GM12891 (cell line): ENCODE results near the gene ITGA1.

Experiments
- DNase-seq: peaks from one replicate; pipeline ENCODE4 v3.0.0; 2011; ENCODE audit warnings: low spot score; ENCODE audit not compliant: insufficient read length
- FAIRE-seq: peaks from 2 replicates; lab custom pipeline; 2011; peaks lifted over from hg19 to GRCh38; lab: Jason Lieb, UNC
- PAX5 ChIP-seq: IDR thresholded peaks from 2 replicates; pipeline ENCODE4 v1.6.1; 2011; ENCODE audit warnings: low read length, moderate library complexity, mild to moderate bottlenecking; ENCODE audit not compliant: insufficient read depth, severe bottlenecking
- POLR2A ChIP-seq: IDR thresholded peaks from 2 replicates; pipeline ENCODE4 v1.6.1; 2011; ENCODE audit warnings: low read depth, low read length, control low read depth
- POLR2AphosphoS5 ChIP-seq: IDR thresholded peaks from 2 replicates; pipeline ENCODE4 v1.6.1; 2011; ENCODE audit warnings: low read depth, low read length, control low read depth
- POU2F2 ChIP-seq: IDR thresholded peaks from 2 replicates; pipeline ENCODE4 v1.6.1; 2011; ENCODE audit warnings: low read depth, mild to moderate bottlenecking, control low read depth, low read length, moderate library complexity
- SPI1 ChIP-seq: IDR thresholded peaks from 2 replicates; pipeline ENCODE4 v1.6.1; 2011; ENCODE audit warnings: low read depth, low read length, control low read depth
- TAF1 ChIP-seq: IDR thresholded peaks from 2 replicates; pipeline ENCODE4 v1.6.1; 2011; ENCODE audit warnings: low read depth, low read length, control low read depth

Gene ITGA1

GRCh38 chr5:52772668-52773067 lies 15.0 kb upstream of the ITGA1 start:
- no peak for TF ChIP-seq PAX5
- no peak for TF ChIP-seq POLR2AphosphoS5
- DNase-seq, result no peak
- FAIRE-seq, result no peak

GRCh38 chr5:52773342-52773741 lies 14.4 kb upstream of the ITGA1 start:
- DNase-seq, result no peak
- TF ChIP-seq PAX5 (no peak), SPI1 (no peak), POLR2A (no peak), POLR2AphosphoS5 (no peak), POU2F2 (no peak), TAF1 (no peak)
- no peak for FAIRE-seq

GRCh38 chr5:52774005-52774410 lies 13.7 kb upstream of the ITGA1 start:
- FAIRE-seq (no peak), DNase-seq (no peak)
- TF ChIP-seq TAF1 (no peak), POLR2A (no peak), POU2F2 (no peak), PAX5 (no peak), POLR2AphosphoS5 (no peak), SPI1 (no peak)

GRCh38 chr5:52776116-52776515 lies 11.6 kb upstream of the ITGA1 start:
- FAIRE-seq (no peak), DNase-seq (no peak)
- TF ChIP-seq PAX5, result no peak
- no peak for TF ChIP-seq TAF1
- TF ChIP-seq POLR2A, result no peak
- no peak for TF ChIP-seq POLR2AphosphoS5
- no peak for TF ChIP-seq POU2F2
- no peak for TF ChIP-seq SPI1

GRCh38 chr5:52777186-52777585 lies 10.5 kb upstream of the ITGA1 start:
- FAIRE-seq (no peak), DNase-seq (no peak)
- TF ChIP-seq POLR2AphosphoS5 (no peak), POLR2A (no peak), POU2F2 (no peak), TAF1 (no peak), PAX5 (no peak), SPI1 (no peak)

GRCh38 chr5:52778781-52779180 lies 8.9 kb upstream of the ITGA1 start:
- FAIRE-seq, result no peak
- TF ChIP-seq POU2F2 (no peak), POLR2A (no peak), TAF1 (no peak), POLR2AphosphoS5 (no peak), PAX5 (no peak), SPI1 (no peak)
- DNase-seq, result no peak

- DNase-seq, result no peak
- FAIRE-seq, result no peak
- TF ChIP-seq POLR2AphosphoS5, result no peak
- TF ChIP-seq POU2F2, result no peak
- TF ChIP-seq PAX5, result no peak
- TF ChIP-seq SPI1, result no peak
- TF ChIP-seq POLR2A, result no peak
- no peak for TF ChIP-seq TAF1
These were observed 8.5 kb upstream of the ITGA1 start for GRCh38 chr5:52779213-52779612.

GRCh38 chr5:52783226-52783959 lies 4.3 kb upstream of the ITGA1 start:
- TF ChIP-seq SPI1 (no peak), POLR2A (no peak), POU2F2 (no peak), PAX5 (no peak), POLR2AphosphoS5 (no peak)
- no peak for FAIRE-seq
- no peak for DNase-seq

GRCh38 chr5:52784737-52785136 lies 3.0 kb upstream of the ITGA1 start:
- DNase-seq (no peak), FAIRE-seq (no peak)
- TF ChIP-seq PAX5, result no peak
- no peak for TF ChIP-seq POLR2AphosphoS5
- TF ChIP-seq TAF1, result no peak

GRCh38 chr5:52786391-52786790 lies 1.3 kb upstream of the ITGA1 start:
- no peak for FAIRE-seq
- DNase-seq, result no peak

More at GRCh38 chr5:52786391-52786790, 1.3 kb upstream of the ITGA1 start:
- no peak for TF ChIP-seq TAF1
- TF ChIP-seq PAX5, result no peak
- TF ChIP-seq SPI1, result no peak
- TF ChIP-seq POLR2AphosphoS5, result no peak
- TF ChIP-seq POLR2A, result no peak
- TF ChIP-seq POU2F2, result no peak
